Neural crest cell (in vitro differentiated cells): Measurements from ENCODE around the gene CEP44. TPM values are rescaled to one million over a fixed set of nuclear protein-coding genes. Genes with fewer than 3 reads are reported as not detected.

Source experiments
- DNase-seq: peaks from one replicate; pipeline ENCODE4 v3.0.0; 2021; ENCODE audit warnings: low read depth, mixed read lengths, low spot score
- H3K27ac Mint-ChIP-seq: one replicate; pipeline ENCODE4 v1.8.0; 2021; ENCODE audit warnings: mild to moderate bottlenecking, mixed read lengths; ENCODE audit not compliant: unreplicated experiment
- H3K27me3 Mint-ChIP-seq: 2 replicates; pipeline ENCODE4 v1.8.0; 2021; ENCODE audit warnings: low read depth, mild to moderate bottlenecking, mixed read lengths
- H3K36me3 Mint-ChIP-seq: 2 replicates; pipeline ENCODE4 v1.8.0; 2021; ENCODE audit warnings: low read depth, mild to moderate bottlenecking, mixed read lengths
- H3K4me1 Mint-ChIP-seq: 2 replicates; pipeline ENCODE4 v1.8.0; 2021; ENCODE audit warnings: mixed read lengths
- H3K4me3 Mint-ChIP-seq: one replicate; pipeline ENCODE4 v1.8.0; 2021; ENCODE audit warnings: mild to moderate bottlenecking, mixed read lengths
- H3K9me3 Mint-ChIP-seq: 2 replicates; pipeline ENCODE4 v1.8.0; 2021; ENCODE audit warnings: mixed read lengths
- CTCF ChIP-seq: fragments of 200-600 bp; sonication (generic); conservative IDR thresholded peaks from 2 replicates; pipeline ENCODE4 v1.5.0; 2021; ENCODE audit warnings: antibody characterized with exemption, mild to moderate bottlenecking
- total RNA-seq: library from RNA; stranded (reverse); gene quantifications from 2 replicates; pipeline ENCODE4 v1.2.1, GENCODE V29; 2021

Gene CEP44
- total RNA-seq, 1 donor from 2014 or later = 19.8 TPM

DNA sequence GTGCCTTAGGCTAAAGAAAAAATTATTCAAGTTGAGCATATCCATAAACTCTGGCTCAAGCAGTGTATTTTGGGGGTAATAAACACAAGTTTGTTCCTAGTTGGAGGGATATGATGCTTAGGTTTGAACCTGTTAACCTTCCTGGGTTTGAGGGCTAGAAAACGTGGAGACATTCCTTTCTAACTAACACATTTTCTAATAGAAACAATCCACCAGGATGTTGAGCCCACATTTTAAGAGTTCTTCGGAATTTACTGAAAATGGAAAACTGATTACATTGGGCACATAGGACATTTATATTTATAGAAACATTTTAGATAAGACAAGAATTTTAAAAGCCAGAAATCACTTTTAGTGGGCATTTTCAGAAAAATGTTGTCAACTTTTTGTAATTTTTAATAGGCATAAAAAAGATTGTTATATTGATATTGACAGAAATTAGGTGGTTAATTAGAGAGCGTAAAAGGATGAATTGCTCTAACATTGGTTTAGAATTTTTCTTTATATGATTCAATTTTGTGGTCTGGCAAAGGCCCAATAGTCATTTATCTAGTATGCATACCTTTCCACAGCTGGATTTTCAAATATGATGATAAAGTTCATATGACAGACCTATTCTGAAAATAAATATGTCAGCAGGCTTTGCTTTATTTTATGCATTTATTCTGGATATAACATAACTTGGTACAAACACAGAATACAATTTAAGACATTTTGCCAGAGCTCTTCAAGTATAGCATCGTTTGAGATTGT is 49.2 kb downstream of the CEP44 start:
- Mint-ChIP-seq H3K36me3 (no peaks in the 10 kb centered on the region), H3K9me3 (no peaks in the 10 kb centered on the region), H3K4me3 (no peak overlapping the region), H3K27ac (no peak overlapping the region), H3K27me3 (no peaks in the 10 kb centered on the region), H3K4me1 (no peaks in the 10 kb centered on the region)
- no peak for DNase-seq
- TF ChIP-seq CTCF = no peak

DNA sequence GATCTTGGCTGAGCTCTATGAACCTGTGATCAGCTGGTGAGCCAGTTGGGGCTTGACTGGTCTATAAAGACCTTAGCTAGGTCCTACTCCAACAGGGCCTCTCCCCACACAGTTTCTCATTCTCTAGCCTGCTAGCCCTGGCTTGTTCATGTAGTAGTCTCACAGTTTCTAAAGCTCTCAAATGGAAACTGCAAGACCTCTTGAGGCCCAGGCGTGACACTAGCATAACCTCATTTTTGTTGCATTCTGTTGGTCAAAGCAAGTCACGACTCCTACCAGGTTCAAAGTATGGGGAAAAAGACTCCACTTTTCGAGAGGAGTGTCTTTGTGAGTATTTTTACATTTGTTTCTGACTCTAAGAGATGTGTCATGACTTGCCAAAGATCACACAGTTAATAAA is 50.9 kb downstream of the CEP44 start:
- no peak for DNase-seq
- H3K9me3 Mint-ChIP-seq = no peaks in the 10 kb centered on the region
- no peaks in the 10 kb centered on the region for H3K36me3 Mint-ChIP-seq
- H3K27me3 Mint-ChIP-seq = no peaks in the 10 kb centered on the region
- no peak overlapping the region for H3K27ac Mint-ChIP-seq
- TF ChIP-seq CTCF = no peak
- no peak overlapping the region for H3K4me3 Mint-ChIP-seq
- no peaks in the 10 kb centered on the region for H3K4me1 Mint-ChIP-seq

DNA sequence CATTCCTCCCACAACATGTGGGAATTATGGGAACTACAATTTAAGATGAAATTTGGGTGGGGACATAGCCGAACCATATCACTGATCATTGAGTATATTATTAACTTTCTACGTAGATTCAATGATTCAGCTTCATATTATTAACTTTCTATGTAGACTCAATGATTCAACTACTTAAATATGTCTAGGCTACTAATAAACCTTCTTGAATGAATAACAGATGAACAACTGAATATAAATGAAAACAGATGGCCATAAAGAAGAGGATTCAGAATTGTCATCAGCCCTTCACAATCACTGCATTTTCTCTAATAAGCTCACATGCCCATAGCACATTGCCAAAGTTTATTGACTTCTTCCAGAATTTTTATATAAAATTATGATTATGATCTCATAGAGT is 57.0 kb downstream of the CEP44 start:
- Mint-ChIP-seq H3K4me1 (no peaks in the 10 kb centered on the region), H3K27ac (no peak overlapping the region), H3K4me3 (no peak overlapping the region), H3K27me3 (no peaks in the 10 kb centered on the region), H3K36me3 (no peaks in the 10 kb centered on the region), H3K9me3 (no peaks in the 10 kb centered on the region)
- DNase-seq = no peak
- TF ChIP-seq CTCF = no peak

- Mint-ChIP-seq H3K27ac (no peak overlapping the region), H3K36me3 (peaks cover 4% of the 10 kb centered on the region), H3K4me1 (no peaks in the 10 kb centered on the region), H3K27me3 (peaks cover 2% of the 10 kb centered on the region), H3K9me3 (peaks cover 3% of the 10 kb centered on the region), H3K4me3 (no peak overlapping the region)
- TF ChIP-seq CTCF = no peak
- no peak for DNase-seq
Observed at GRCh38 chr4:174349156-174349555, 65.4 kb downstream of the CEP44 start.

DNA sequence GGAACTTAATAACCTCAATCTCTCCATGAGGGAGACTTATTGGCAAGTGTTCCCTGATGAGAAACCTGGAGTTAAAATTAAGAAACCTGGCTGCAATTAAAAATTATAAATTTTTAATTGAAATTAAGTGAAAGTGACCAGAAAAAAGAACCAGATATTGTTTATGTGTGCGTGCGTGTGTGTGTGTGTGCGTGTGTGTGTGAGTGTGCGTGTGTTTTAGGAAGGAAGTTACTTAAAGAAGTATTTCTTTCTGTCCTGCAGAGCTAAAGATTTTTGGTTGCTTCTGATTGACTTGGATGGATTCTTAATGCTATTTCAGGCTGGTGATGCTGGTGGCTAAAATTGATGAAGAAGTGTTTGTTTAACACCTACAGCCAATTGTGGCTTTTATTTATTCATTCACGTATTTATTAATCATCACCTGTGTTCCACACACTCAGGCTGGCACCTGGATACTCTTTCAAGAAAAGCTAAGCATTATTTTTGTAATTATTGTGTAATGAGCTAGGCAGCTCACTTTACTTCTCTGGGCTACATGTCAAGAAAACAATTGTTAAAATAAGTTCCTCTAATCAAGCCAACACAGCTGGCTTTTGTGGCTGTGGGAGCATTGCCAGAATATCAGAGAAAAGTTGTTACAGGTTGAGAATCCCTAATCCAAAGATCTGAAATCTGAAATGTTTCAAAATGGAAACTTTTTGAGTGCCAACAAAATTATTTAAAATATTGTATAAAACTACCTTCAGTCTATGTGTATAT is 68.5 kb downstream of the CEP44 start:
- no peak for DNase-seq
- Mint-ChIP-seq H3K4me3 (no peak overlapping the region), H3K9me3 (peaks cover 3% of the 10 kb centered on the region), H3K27ac (no peak overlapping the region), H3K4me1 (no peaks in the 10 kb centered on the region), H3K27me3 (no peaks in the 10 kb centered on the region), H3K36me3 (peaks cover 4% of the 10 kb centered on the region)
- TF ChIP-seq CTCF = no peak
